ENCODE data around the gene GRK3.

DNA sequence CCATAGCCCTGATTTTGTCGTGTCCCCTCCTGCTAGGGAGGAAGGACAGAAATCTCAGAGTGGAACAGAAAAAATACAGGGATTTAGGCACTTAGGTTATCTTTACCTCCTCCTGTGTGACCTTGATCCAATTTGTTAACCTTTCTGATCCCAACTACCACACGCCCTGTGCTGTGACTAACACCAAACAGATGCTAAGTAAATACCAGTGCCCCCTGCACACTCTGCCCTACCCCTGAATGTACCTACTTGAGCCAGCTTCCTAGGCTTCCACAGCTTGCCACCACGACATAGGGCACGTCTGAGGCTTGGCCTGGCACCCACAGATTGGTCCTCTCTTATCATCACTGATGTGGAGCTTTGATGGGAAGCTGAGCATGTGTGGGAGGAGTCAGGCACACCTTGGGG, 186.7 kb downstream of the GRK3 start:
- no peak for TF ChIP-seq POLR2A (IDR thresholded peaks at IDR 0.05)
- TF ChIP-seq, protein P1, sequence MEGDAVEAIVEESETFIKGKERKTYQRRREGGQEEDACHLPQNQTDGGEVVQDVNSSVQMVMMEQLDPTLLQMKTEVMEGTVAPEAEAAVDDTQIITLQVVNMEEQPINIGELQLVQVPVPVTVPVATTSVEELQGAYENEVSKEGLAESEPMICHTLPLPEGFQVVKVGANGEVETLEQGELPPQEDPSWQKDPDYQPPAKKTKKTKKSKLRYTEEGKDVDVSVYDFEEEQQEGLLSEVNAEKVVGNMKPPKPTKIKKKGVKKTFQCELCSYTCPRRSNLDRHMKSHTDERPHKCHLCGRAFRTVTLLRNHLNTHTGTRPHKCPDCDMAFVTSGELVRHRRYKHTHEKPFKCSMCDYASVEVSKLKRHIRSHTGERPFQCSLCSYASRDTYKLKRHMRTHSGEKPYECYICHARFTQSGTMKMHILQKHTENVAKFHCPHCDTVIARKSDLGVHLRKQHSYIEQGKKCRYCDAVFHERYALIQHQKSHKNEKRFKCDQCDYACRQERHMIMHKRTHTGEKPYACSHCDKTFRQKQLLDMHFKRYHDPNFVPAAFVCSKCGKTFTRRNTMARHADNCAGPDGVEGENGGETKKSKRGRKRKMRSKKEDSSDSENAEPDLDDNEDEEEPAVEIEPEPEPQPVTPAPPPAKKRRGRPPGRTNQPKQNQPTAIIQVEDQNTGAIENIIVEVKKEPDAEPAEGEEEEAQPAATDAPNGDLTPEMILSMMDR (IDR thresholded peaks at IDR 0.05): no peak
- no peak for TF ChIP-seq EP300 (IDR thresholded peaks at IDR 0.05)
- no peak for TF ChIP-seq POLR2AphosphoS5 (IDR thresholded peaks at IDR 0.05)

All from suprapubic skin (tissue), 4 donors.